ENCODE results near the gene PTPRU.

Gene PTPRU

DNA sequence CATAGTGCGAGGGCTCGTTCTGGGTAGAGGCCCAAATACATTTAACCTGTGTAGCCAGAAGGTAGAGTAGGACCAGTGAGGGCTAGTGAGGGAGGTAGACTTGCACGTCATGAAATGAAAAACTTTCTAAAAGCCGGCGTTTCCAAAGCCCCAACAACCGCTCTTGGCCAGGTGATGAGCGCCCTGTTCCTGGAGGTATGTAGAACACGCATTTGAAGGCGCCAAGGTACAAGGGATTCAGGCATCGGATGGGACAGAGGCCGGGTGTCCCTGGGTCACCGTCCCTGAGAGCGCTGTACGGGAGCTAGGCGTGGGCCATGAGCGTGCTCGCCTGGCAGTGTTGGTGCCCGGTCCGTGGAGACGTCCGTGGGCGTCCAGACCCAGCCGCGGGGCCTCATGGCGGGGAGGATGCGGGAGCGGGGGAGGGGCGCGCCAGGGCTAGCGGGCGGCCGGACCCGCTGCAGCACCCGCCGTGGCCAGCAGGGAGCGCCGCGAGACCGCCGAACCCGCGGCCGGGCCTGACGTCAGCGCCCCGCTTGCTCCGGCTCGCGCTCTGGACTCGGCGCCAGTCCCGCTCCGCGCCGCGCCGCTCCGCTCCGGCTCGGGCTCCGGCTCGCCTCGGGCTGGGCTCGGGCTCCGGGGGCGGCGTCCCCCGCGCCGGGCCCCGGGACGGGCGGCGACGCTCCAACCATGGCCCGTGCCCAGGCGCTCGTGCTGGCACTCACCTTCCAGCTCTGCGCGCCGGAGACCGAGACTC, at the start of gene PTPRU:
Gene PTPRU, plus strand, starts transcription at position 568 of the 757 bp plus-strand sequence. Its CDS starts 123 bp downstream, at position 691.
- DNase-seq (ENCODE audit: low spot score), result peak; percentile 56

DNA sequence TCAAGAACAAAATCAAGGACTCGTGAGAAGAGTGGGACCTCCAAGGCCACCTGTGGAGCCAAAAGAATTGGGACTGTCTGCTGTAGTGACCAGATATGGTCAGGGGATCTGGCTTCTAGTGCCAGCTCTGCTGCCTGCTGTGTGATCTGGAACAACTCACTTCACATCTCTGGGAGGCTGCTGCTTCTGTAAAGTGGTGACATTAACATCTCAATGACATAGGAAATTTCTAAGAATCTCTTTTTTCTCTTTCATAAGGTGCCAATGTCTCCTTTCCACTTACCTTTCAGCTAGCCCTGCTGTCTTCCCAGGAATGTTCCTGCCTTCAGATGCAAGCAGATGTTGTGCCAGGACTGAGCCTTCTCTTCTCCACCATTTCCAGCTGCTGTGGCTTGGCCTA, 49.6 kb upstream of the PTPRU start:
- no peak for DNase-seq (ENCODE audit: low spot score)

DNA sequence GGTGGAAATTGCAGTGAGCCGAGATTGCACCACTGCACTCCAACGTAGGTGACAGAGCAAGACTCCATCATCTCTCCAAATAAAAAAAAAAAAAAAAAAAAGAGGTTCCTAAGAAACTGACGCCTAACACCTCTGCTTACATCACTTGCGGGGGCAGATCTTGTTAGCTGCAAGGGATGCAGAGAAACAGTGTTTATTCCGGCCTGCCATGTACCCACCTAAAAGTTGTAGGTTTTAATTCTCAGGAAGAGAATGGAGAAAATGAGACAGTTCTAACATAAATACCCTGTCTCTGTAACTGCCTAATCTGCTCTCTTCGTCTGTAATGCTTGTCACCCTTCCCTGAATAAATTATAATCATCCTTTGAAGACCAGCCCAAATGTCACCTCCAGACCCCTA, 45.6 kb upstream of the PTPRU start:
- DNase-seq (ENCODE audit: low spot score), result no peak

DNA sequence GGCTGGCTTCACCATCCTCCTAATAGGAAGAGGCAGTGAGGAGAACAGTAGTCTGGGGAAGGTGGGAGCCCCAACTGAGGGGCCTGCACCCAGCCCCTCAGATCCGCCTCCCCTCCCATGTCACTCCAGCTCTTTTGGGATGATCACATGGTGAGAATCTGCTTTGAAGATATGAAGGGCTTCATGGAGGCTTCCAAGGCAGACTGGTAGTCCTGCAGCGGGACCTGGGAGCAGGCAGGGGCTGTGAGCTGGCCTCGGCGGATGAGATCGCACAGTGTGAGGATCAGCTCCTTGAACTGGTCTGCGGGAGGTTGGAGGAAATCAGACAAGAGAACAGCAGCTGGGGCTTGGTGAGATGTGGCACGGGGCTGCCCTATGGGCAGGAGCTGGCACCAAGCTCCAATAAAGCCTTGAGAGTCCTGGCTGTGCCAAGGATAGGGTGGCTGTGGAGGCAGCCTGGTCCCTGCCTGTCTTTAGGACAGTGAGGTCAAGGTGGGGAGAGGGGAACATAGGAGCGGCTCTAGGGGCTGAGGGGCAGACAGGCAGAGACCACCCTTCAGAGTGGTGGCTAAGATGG, 42.4 kb upstream of the PTPRU start:
- no peak for DNase-seq (ENCODE audit: low spot score)

DNA sequence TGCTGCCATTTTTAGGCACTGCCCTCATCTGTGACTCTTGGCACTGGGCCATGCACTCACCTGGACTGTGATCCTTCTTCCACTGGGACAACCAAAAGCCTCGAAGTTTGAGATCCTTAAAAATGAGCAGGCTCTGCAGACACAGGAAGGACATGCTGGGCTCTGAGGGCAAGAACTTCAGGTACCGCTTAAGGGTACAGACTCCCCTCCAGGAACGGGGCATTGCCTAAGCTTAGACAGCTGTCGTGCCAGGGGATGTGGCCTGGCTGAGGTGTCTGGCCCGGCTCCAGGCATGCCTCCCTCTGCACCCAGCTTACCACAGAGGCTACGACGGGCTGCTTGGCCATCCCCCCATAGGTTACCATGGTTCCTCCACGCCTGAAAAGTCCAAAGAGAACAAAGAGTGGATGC, 40.4 kb upstream of the PTPRU start:
- DNase-seq (ENCODE audit: low spot score), result no peak

DNA sequence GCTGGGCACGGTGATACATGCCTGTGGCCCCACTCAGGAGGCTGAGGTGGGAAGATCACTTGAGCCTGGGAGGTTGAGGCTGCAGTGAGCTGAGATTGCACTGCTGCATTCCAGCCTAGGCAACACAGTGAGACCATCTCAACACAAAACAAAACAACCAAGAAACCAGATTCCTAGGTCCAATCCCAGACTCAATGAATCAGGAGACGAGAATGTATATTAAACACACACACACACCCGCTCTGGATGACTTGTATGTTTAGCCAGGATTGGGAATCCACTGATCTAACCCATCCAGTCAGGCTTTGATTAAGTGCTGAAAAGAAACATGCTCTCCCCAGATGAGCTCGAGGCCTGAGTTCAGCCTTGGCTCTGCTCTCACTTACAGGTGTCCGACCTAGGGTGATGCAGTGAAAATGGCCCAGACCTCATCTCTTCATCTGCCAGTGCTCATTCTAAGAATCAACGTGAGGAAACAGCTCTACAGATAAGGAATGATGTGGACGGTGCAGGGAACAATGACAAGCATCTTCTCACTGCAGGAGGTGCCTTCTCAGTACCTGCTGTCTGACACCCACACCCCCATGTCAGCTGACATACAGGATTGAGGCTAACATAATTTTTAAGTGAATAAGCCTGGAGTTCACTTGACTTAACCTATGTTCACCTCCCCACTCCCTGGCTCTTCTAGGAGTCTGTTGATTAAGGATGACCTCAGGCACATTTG, 39.3 kb upstream of the PTPRU start:
- no peak for DNase-seq (ENCODE audit: low spot score)

DNA sequence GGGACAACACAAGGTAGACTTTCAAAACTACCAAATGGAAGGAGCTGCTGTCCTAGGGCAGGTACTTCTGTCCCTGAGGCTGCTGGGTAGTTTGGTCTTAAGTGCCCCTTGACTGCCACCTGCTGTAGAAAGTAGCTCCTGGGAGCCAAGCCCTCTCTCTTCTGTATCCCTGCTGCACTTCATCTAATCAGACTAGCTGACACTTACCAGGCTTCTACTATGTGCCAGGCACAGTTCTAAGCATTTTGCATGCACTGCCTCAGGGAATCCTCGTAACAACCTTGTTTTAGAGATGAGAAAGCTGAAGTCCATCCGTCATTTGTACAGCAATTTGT, 38.8 kb upstream of the PTPRU start:
- no peak for DNase-seq (ENCODE audit: low spot score)

DNA sequence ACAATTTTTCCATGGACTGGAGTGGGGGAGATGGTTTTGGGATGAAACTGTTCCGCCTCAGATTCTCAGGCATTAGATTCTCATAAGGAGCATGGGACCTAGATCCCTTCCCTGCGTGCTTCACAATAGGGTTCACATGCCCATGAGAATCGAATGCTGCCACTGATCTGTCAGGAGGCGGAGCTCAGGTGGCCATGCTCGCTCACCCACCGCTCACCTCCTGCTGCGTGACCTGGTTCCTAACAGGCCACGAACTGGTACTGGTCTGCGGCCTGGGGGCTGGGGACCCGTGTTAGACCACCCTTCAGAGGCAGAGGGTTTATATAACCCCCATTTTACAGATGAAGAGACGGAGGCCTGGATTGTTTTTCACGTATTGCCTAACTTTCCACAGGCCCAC, 38.3 kb upstream of the PTPRU start:
- no peak for DNase-seq (ENCODE audit: low spot score)

DNA sequence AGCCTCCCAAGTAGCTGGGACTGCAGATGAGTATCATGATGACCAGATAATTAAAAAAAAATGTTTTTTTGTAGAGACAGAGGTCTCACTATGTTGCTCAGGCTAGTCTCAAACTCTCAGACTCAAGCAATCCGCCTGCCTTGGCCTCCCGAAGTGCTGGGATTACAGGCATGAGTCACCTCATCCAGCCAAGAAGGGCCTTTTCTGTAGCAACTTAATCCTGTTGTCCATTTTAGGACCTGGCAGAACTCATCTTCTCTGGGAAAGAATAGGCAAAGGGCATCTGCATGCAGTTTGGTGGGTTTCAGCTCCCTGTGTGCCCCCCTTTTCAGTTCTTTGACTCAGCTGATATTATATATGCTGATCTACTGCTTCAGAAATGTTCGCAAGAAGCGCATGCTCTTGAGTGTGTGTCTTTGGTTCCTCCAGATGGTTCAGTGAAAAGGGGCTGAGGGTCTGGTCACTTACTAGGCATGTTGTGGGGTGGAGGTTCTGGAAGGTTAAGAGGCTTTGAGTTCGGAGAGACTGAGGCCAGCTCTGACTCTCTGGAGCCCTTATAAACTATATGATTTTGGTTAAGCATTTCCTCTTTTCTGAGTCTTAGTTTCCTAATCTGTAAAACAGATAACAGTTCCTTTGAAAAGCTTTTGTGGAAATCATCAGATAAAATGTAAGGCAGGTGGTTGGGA, 35.3 kb upstream of the PTPRU start:
- no peak for DNase-seq (ENCODE audit: low spot score)

DNA sequence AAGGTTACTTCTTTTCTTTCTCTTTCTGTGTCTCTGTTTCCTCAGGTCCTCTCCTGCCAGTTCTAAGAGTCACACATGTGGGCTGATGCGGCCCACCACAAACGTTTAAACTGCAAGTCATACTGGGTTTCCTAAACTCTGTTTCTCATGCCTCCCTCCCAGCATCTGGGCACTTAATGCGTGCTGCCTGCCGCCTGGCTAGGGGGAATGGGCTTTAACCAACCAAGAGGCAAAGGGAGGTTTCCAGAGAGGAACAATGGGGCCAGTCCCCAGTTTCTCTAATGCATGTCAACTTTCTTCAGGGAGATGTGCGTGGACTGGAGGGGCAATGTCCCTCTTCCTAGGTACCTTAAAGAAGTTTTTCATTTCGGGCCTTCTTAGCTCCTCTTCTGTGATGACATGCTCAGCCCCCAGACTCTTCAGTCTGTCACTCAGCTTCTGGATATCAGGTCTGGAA, 34.7 kb upstream of the PTPRU start:
- no peak for DNase-seq (ENCODE audit: low spot score)

DNA sequence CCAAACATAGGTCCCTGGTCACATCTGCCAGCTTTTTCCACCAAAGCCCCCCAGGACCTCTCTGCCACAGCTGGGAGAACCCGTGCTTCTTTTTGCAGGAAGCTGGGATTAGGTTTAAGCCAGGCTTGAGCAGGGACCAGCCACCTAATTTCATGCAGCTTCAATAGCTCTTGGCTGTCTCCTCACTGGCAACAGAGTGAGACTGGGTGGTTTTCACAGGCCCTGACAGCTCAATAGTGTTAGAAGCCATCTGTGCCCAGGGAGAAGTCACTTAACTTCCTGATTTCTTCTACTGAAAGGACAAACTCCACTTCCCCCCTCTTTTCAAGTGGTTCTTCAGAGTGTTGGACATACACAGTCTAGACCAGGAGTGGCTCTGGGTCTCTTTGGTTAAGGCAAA, 34.3 kb upstream of the PTPRU start:
- no peak for DNase-seq (ENCODE audit: low spot score)

DNA sequence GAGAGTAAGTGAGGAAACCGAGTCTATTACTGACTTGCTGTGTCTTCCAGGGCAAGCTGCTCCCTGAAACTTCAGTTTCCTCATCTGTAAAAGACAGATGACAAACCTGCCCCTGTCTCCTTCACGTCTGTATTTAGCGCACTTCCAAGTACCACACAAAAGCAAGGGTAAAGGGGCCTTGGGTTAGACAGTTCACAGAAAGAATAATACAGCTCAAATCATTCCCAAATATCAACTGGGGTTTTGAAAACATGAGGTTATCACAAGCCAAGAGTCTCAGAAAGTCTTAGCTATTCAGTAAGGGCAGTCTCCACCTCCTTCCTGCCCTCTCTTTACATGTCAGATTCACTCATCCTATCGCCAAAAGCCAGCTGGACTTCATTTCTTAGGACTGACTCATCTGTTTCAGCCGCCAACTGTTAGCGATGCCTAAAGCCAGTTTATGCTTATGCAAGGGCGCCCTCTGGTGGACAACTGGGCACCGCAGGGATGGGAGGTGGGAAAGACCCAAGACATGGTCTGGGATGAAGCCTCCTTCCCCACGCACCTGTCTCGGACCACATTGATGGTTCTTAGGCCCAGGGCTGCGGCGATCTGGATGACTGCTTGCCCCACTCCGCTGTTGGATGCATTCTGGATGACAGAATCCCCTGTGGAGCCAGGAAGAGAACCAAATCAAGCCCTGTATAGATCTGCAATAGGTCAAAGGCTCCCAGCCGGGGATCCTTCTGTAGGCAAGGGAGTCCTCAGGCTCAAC, 33.6 kb upstream of the PTPRU start:
- DNase-seq (ENCODE audit: low spot score), result peak; percentile 93

DNA sequence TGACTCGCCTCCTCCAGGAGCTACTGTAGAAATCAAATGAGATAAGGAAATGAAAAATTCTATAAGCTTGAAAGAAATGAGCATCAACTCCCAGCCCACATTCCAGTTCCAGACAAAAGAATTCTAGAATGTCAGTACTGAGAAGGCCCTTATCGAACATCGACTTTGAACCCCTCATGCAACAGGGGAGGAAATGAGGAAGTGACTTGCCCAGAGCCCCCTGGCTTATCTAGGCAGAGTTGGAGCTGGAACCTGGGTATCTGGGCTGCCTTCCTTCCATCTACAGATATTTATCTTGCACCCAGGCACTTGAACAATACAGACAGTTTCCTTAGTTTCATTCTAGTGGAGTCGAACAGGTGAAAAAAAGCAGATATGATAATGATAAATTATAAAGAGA, 27.9 kb upstream of the PTPRU start:
- no peak for DNase-seq (ENCODE audit: low spot score)

DNA sequence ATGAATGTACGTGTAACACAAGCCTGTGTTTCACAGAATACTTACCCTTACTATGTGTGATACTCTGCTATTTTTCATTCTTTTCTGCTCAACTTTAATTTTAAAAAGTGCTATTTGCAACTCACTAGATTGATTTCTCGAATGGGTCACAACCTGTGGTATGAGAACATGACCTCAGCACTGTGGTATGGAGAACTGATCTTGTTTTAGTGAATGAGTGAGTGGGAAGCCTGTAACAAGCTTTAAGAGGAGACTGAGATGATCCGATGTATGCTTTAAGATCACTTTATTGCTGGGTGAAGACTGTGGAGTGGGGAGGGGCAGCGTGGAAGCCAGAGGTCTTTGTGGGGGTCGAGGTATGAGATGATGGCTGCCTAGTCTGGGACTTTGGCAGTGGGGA, 27.1 kb upstream of the PTPRU start:
- DNase-seq (ENCODE audit: low spot score), result no peak

DNA sequence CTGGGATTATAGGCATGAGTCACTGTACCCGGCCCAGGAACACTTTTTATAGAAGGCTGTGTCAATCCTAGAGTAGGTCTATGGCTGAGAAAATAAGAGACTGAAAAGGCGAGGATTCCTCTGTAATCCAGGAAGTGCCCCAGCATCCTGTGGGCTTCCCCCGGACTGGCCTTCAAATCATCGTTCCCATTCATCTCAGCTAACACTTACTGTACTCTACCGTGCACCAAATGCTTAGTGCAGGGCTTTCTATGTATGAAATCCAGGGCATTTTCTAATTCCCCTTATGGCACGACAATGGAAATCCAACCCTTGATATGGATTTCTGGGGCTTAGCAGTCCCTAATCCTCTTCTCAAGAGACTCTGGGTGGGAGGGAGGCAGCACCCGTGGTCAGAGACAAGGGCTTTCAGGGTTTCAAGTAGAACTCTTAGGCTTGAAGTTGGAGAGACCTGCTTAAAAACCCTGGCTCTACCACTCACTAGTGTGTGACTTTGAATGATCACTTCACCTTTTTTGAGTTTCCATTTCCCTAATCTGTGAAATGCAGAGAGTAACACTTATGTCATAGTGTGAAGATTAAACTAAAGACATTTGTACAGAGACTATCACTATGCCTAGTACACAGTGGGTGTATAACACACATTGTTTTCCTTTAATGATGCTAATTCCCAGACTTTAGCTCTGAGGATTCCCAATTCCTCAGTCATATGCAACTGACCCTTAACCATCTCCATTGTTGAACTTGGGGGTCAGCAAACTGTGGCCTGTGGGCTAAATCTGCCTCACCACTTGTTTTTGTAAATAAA, 25.8 kb upstream of the PTPRU start:
- DNase-seq (ENCODE audit: low spot score), result no peak

DNA sequence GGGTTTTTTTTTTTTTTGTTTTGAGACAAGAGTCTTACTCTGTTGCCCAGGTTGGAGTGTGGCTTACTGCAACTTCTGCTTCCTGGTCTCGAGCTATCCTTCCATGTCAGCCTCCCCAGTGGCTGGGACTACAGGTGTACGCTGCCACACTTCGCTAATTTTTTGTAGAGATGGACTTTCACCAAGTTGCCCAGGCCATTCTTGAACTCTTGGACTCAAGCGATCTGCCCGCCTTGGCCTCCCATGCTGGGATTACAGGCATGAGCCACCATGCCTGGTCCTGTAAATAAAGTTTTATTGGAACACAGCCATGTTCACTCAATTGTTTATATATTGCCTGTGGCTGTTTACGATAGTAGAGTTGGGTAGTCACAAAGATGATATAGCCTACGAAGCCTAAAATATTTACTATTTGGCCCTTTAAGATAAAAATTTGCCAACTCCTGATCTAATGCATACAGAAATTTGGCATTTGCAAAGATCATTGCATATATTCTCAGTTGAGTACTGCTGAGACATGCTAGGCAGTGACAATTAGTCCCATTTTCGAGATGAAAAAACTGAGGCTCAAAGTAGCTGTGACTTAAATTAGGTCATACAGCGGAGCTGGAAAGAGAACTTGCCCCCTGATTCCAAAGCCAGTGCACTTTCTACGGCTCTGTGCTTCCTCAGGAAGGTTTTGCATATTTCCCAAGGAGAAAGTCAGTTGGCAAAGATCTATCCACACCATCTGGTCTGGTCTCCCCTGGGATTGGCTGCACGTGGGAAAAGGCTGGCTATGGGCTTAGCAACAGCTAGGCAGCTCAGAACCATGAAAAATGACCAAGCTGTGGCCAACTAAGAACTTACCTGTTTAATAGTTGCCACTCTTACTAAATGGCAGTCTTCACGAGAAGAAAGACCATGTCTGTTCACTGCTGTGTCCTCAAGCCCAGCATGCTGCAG, 25.0 kb upstream of the PTPRU start:
- DNase-seq (ENCODE audit: low spot score), result no peak

DNA sequence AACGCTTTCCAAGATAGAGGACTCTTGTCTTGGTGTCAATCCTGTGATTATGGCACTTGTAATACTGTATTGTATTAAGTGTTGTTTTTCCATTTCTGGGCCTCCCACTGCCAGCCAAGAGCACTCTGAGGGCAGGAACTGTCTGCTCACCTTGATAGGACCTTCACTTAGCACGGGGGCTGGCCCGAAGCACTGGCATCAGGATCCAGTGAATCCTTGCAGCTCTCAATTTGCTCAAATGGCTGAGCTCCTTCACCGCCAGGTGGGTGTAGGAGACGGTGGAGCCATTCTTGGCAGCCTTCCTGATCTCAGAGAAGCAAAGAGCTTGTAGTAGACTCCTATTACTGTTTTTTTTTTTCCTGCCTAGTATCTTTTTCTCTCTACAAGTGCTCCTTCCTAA, 23.3 kb upstream of the PTPRU start:
- no peak for DNase-seq (ENCODE audit: low spot score)

DNA sequence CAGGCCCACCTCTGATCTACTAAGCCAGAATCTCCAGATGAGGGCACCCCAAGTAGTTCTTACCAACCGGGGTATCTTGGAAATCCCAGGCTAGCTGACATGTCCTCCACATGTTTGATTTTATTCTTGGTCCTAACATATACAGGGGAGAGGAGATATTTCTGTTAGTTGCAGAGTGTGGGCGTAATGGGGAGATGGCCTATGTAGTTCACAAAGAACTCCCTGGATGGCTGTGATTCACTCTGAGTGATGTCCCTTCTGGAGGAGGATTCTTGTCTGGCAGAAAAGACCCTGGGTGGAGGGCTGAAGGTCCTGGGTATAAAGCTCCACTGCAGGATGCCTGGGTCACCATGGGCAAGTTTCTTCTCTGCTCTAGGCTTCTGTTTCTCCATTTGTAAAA, 18.7 kb upstream of the PTPRU start:
- DNase-seq (ENCODE audit: low spot score), result no peak

DNA sequence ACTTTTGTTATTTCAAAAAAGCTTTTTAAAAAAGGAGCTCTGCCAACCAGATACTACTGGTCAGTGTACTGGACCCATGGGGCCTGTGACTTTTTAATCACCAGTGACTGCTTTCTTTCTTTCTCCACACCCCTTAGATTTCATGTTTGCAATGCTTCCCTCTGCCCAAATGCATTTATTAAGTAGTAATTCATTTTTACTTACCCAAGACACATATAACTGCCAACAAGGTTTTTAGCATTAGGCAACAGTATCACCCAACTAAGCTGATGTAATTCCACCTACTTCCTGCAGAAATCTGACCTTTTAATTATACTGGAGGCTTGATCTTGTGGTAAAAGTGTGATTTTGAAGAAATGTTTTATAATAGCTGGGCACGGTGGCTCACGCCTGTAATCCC, 18.1 kb upstream of the PTPRU start:
- DNase-seq (ENCODE audit: low spot score), result no peak

DNA sequence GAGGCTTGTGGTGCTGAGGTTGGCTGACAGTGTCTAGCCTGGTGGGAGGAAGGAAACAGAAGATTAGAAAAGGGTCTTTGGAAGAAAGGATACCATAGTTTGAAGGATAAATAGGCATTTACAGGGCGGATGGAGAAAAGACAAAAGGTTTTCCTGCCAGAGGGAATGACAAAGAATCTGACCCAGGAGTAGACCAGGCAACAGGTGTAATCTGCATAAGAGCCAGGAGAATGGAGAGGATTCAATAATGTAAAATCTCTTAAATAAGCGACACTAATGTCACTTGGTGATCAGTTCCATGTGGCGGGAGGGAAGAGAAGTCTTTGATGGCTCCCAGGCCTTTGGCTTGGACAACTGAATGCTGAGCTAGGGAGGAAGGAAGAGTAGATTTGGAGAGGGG, 15.0 kb upstream of the PTPRU start:
- DNase-seq (ENCODE audit: low spot score), result no peak

Measured in COLO829 (cell line).